ENCODE results near the gene INSR. TPM values are rescaled to one million over a fixed set of nuclear protein-coding genes. Genes with fewer than 3 reads are reported as not detected.

INSR gene
- total RNA-seq, 2 donors from 2014 or later: 50.8 to 118 TPM

DNA sequence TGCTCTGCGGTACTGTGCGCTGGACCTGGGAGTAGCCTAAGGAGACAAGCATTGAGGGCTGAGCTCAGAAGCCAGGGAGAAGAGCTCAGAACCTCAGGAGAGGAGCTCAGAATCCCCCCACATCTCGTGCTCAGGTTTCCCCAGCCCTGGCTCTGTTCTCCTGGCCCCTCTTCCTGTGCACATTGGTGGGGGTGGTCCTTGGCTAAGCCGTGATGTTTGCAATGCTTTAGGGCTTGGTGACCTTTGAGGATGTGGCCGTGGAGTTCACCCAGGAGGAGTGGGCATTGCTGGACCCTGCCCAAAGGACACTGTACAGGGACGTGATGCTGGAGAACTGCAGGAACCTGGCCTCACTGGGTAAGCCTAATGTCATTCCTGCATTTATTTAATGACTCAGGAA, 218.1 kb downstream of the INSR start:
- H3K36me3 ChIP-seq: peaks cover 97% of the 10 kb centered on the region
- no peaks in the 10 kb centered on the region for H3K4me1 ChIP-seq
- no peak for DNase-seq (ENCODE audit: low spot score)
- TF ChIP-seq, protein P1, sequence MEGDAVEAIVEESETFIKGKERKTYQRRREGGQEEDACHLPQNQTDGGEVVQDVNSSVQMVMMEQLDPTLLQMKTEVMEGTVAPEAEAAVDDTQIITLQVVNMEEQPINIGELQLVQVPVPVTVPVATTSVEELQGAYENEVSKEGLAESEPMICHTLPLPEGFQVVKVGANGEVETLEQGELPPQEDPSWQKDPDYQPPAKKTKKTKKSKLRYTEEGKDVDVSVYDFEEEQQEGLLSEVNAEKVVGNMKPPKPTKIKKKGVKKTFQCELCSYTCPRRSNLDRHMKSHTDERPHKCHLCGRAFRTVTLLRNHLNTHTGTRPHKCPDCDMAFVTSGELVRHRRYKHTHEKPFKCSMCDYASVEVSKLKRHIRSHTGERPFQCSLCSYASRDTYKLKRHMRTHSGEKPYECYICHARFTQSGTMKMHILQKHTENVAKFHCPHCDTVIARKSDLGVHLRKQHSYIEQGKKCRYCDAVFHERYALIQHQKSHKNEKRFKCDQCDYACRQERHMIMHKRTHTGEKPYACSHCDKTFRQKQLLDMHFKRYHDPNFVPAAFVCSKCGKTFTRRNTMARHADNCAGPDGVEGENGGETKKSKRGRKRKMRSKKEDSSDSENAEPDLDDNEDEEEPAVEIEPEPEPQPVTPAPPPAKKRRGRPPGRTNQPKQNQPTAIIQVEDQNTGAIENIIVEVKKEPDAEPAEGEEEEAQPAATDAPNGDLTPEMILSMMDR (IDR thresholded peaks at IDR 0.05): no peak
- H3K27ac ChIP-seq: no peak overlapping the region
- no peaks in the 10 kb centered on the region for H3K27me3 ChIP-seq
- H3K9me3 ChIP-seq: peaks cover 34 to 63% of the 10 kb centered on the region in 2 donors
- H3K4me3 ChIP-seq: no peak overlapping the region

DNA sequence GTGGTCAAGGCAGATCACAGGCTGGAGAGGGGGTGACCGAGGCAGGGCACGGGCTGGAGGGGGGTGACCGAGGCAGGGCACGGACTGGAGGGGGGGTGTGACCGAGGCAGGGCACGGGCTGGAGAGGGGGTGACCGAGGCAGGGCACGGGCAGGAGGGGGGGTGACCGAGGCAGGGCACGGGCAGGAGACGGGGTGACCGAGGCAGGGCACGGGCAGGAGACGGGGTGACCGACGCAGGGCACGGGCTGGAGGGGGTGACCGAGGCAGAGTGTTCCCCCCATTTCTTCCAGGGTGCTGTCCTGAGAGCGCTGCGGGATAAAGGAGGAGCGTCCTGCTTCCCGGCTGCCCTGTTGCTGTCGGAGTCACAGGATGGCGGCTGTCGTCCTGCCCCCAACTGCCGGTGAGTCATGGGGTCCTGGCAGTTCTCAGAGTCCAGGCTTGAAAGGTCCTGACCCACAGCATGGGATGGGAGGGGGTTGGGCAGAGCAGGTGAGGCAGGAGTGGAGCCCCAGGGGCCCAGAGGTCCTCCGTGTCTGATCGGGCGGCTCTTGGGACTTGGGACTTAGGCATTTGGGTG, 219.4 kb downstream of the INSR start:
- Histone ChIP-seq H3K9me3 (peaks cover 20 to 49% of the 10 kb centered on the region in 2 donors), H3K4me3 (no peak overlapping the region), H3K36me3 (peaks cover 89% of the 10 kb centered on the region), H3K4me1 (peaks cover 0 to 10% of the 10 kb centered on the region in 2 donors), H3K27ac (no peak overlapping the region), H3K27me3 (no peaks in the 10 kb centered on the region)
- TF ChIP-seq, protein P1 (IDR thresholded peaks at IDR 0.05): no peak
- no peak for DNase-seq (ENCODE audit: low spot score)

GRCh38 chr19:7072541-7072940, 221.7 kb downstream of the INSR start:
- H3K27me3 ChIP-seq: no peaks in the 10 kb centered on the region
- H3K27ac ChIP-seq: no peak overlapping the region
- H3K9me3 ChIP-seq: peaks cover 2 to 27% of the 10 kb centered on the region in 2 donors
- no peak for DNase-seq (ENCODE audit: low spot score)
- peaks cover 66% of the 10 kb centered on the region for H3K36me3 ChIP-seq
- no peak overlapping the region for H3K4me3 ChIP-seq
- peaks cover 0 to 11% of the 10 kb centered on the region in 2 donors for H3K4me1 ChIP-seq
- TF ChIP-seq, protein P1 (IDR thresholded peaks at IDR 0.05): no peak

DNA sequence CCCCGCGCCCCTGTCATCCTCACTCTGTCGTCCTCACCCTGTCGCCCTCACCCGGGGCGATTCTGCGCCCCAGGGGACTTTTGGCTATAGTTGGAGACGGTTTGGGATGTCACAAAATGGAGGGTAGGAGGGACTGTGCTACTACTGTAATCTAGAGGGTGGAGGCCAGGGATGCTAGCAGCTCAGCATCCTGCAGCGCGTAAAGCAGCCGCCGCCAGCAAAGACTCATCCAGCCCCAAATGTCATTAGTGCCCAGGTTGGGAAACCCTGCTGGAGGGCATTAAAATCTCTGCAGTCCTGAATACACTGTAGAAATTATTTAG, 224.3 kb downstream of the INSR start:
- H3K36me3 ChIP-seq: peaks cover 40% of the 10 kb centered on the region
- H3K27me3 ChIP-seq: no peaks in the 10 kb centered on the region
- TF ChIP-seq, protein P1 (IDR thresholded peaks at IDR 0.05): no peak
- H3K27ac ChIP-seq: peak overlapping the region; percentile 65 to 83
- no peak for DNase-seq (ENCODE audit: low spot score)
- peaks cover 0 to 11% of the 10 kb centered on the region in 2 donors for H3K4me1 ChIP-seq
- H3K9me3 ChIP-seq: peaks cover 0 to 1% of the 10 kb centered on the region in 2 donors
- H3K4me3 ChIP-seq: peak overlapping the region; percentile 92 to 98

DNA sequence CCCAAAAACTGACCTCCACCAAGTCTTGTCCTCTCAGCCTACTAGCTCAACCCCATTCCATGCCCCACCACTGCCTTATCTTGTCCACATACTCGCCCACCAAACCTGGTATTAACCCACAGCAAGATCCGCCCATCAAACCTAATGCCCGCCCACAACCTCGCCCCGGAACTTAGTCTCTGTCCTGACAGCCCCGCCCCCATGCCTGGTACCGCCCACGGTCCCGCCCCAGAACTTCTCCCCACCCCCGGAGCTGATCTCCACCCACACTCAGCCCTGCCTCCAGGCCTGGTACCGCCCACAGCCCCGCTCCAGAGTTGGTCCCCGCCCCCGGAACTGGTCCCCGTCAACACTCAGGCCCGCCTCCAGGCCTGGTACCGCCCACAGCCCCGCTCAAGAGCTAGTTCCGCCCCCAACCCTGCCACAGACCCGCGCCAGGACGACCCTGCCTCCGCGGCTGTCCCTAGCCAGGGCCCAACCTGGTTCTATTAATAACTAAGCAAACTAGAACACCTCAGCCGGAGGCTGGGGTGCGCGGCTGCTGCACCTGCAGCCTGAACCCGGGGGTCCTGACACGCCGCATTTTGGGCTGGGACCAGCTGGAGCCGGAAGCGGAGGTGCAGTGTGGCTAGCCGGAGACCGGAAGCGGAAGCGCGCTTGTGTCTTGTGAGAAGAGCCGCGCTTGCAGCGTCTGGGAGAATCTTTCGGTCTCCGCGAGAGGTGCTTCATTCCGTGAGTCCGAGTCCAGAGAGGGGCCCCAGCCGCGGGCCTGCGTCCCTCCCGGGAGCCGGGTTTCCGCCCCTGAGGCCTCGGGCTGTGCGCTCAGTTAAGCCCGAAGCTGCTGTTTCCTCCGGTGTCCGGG, 224.9 kb downstream of the INSR start, which contains the start of gene ZNF557:
ZNF557 (plus strand) TSS at position 662 of the 862 bp plus-strand sequence. CDS start 5,372 bp downstream, outside the sequence.
- Histone ChIP-seq H3K27ac (peak within 1 kb of the TSS; percentile 65 to 83), H3K4me3 (peak within 1 kb of the TSS; percentile 92 to 98)
- TF ChIP-seq, protein P1 (IDR thresholded peaks at IDR 0.05): no peak

More for the DNA sequence above, 224.9 kb downstream of the INSR start, which contains the start of gene ZNF557:
- peaks cover 36% of the 10 kb centered on the region for H3K36me3 ChIP-seq
- peak; percentile 97 for DNase-seq (ENCODE audit: low spot score)
- H3K9me3 ChIP-seq: no peaks in the 10 kb centered on the region
- peaks cover 0 to 11% of the 10 kb centered on the region in 2 donors for H3K4me1 ChIP-seq
- H3K27me3 ChIP-seq: no peaks in the 10 kb centered on the region
